Measurements from ENCODE around the gene MLXIPL. TPM values are rescaled to one million over a fixed set of nuclear protein-coding genes. Genes with fewer than 3 reads are reported as not detected.

MLXIPL gene
- total and polyA plus RNA-seq, 2 of the 8 experiments (the other 6 are each of a cell fraction or from before 2014, with no cell fraction given): 9.4 to 10.6 TPM

GRCh38 chr7:73606801-73607691 is 17.3 kb downstream of the MLXIPL start (continued):
- TF ChIP-seq CBX8 (IDR thresholded peaks at IDR 0.05; ENCODE audit: borderline replicate concordance, low read depth, low read length): no peak
- TF ChIP-seq POLR2AphosphoS5 (IDR thresholded peaks at IDR 0.05; ENCODE audit: low read depth, low read length): no peak
- no peak for TF ChIP-seq ATF2 (IDR thresholded peaks at IDR 0.05; ENCODE audit: low read length)
- peak; percentile 47; the same call in 1 of the 2 replicates for TF ChIP-seq CREB1 (IDR thresholded peaks at IDR 0.05)
- no peak for TF ChIP-seq NANOG (IDR thresholded peaks at IDR 0.05; ENCODE audit: insufficient read depth, low read depth, low read length, poor library complexity, severe bottlenecking)
- no peak for TF ChIP-seq KDM5A (IDR thresholded peaks at IDR 0.05; ENCODE audit: low read length)
- no peak for TF ChIP-seq EZH2 (IDR thresholded peaks at IDR 0.05; ENCODE audit: low read depth, low read length, severe bottlenecking)
- no peak for TF ChIP-seq HDAC2 (IDR thresholded peaks at IDR 0.05; ENCODE audit: borderline replicate concordance in 1 of 2, low read depth in 2 of 2, low read length in 2 of 2)
- no peak for TF ChIP-seq USF2 (IDR thresholded peaks at IDR 0.05; ENCODE audit: low read length)
- TF ChIP-seq RNF2 (IDR thresholded peaks at IDR 0.05; ENCODE audit: borderline replicate concordance, low read depth, low read length, missing control alignments, poor library complexity, severe bottlenecking): no peak
- no peak for TF ChIP-seq MAFK (IDR thresholded peaks at IDR 0.05; ENCODE audit: low read depth, low read length)
